AG09309 (cell line): ENCODE measurements around the gene TBCD.

Experiments used
- DNase-seq: peaks from one replicate; pipeline ENCODE4 v3.0.0-alpha.2; 2010; ENCODE audit warnings: low read depth
- H3K4me3 ChIP-seq: 2 replicates; pipeline ENCODE4 v1.5.1; 2011; ENCODE audit warnings: mild to moderate bottlenecking, low read depth, low read length, moderate library complexity; ENCODE audit not compliant: control insufficient read depth
- CTCF ChIP-seq: IDR thresholded peaks from 2 replicates; pipeline ENCODE4 v1.5.1; 2011; ENCODE audit warnings: mild to moderate bottlenecking, low read depth, low read length, inconsistent platforms; ENCODE audit not compliant: insufficient read depth, control insufficient read depth; ENCODE audit errors: missing control alignments

The TBCD gene

GRCh38 chr17:82841921-82842596 is 90.2 kb downstream of the TBCD start:
- no peak for DNase-seq
- TF ChIP-seq CTCF = no peak

GRCh38 chr17:82843904-82844680 is 92.2 kb downstream of the TBCD start:
- H3K4me3 ChIP-seq = no peak overlapping the region
- TF ChIP-seq CTCF = no peak
- no peak for DNase-seq

More at GRCh38 chr17:82841921-82842596, 90.2 kb downstream of the TBCD start:
- H3K4me3 ChIP-seq = no peak overlapping the region

GRCh38 chr17:82844796-82845162 is 92.9 kb downstream of the TBCD start:
- DNase-seq = no peak
- no peak for TF ChIP-seq CTCF
- H3K4me3 ChIP-seq = no peak overlapping the region

GRCh38 chr17:82845163-82845807 is 93.4 kb downstream of the TBCD start:
- DNase-seq = no peak
- no peak for TF ChIP-seq CTCF

GRCh38 chr17:82846061-82846691 is 94.3 kb downstream of the TBCD start:
- no peak overlapping the region for H3K4me3 ChIP-seq
- no peak for DNase-seq
- no peak for TF ChIP-seq CTCF

More at GRCh38 chr17:82845163-82845807, 93.4 kb downstream of the TBCD start:
- H3K4me3 ChIP-seq = no peak overlapping the region

GRCh38 chr17:82848022-82848592 is 96.2 kb downstream of the TBCD start:
- TF ChIP-seq CTCF = no peak
- peak overlapping the region; percentile 39 for H3K4me3 ChIP-seq
- DNase-seq = peak; percentile 41
